ENCODE results near the gene PDCD1LG2.
"Not testable (repeated sequence)": the region's sequence is repeated elsewhere in the genome, so short reads cannot be mapped to it uniquely, and the experiment has no call there.

Gene PDCD1LG2

GRCh38 chr9:5577225-5577624 is 66.9 kb downstream of the PDCD1LG2 start:
- H3K4me1 ChIP-seq (ENCODE audit: control insufficient read depth, low read depth, low read length): no peaks in the 10 kb centered on the region
- H3K9ac ChIP-seq (ENCODE audit: low read length): no peak overlapping the region
- H3K27ac ChIP-seq (ENCODE audit: low read length): no peak overlapping the region
- H3K36me3 ChIP-seq (ENCODE audit: control insufficient read depth, low read depth, low read length): no peaks in the 10 kb centered on the region
- H3K9me3 ChIP-seq (ENCODE audit: control insufficient read depth, low read depth, low read length): no peaks in the 10 kb centered on the region
- H3K4me3 ChIP-seq (ENCODE audit: low read length): no peak overlapping the region
- H3K27me3 ChIP-seq (ENCODE audit: control insufficient read depth, insufficient read depth, low read length): no peaks in the 10 kb centered on the region

DNA sequence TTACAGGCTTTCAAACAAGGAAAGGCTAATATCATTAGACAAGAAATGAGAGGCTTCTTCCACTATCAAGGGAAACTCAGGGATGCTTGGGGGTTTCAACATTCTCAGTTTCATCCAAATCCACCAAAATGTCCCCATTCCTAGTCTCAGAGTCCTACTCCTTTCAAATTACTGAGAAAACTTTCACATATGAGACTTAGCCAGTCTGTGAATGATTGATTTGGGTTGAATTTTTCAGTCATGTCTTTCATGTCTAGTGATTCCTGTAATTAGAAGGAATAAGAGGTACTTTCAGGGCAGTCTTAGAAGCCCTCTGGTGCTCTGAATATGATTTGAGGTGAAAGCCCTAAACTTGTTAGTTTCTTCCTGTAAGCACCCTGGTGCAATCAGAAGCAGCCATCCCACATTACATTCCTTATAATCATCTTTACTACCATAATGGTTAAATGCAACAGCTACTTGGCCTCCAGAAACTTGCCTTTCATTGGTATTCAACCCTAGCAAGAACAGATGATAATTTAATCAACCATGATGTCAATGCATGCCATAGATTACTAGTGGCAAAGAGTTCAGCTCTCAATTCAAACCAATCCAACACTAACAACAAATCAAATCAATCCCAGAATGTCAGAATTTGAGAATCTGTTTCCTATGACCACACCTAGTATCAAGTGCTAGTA is 67.8 kb downstream of the PDCD1LG2 start:
- H3K36me3 ChIP-seq (ENCODE audit: control insufficient read depth, low read depth, low read length): no peaks in the 10 kb centered on the region
- no peak overlapping the region for H3K27ac ChIP-seq (ENCODE audit: low read length)
- H3K4me1 ChIP-seq (ENCODE audit: control insufficient read depth, low read depth, low read length): no peaks in the 10 kb centered on the region
- no peak overlapping the region for H3K9ac ChIP-seq (ENCODE audit: low read length)
- H3K4me3 ChIP-seq (ENCODE audit: low read length): no peak overlapping the region
- no peaks in the 10 kb centered on the region for H3K27me3 ChIP-seq (ENCODE audit: control insufficient read depth, insufficient read depth, low read length)
- no peaks in the 10 kb centered on the region for H3K9me3 ChIP-seq (ENCODE audit: control insufficient read depth, low read depth, low read length)

DNA sequence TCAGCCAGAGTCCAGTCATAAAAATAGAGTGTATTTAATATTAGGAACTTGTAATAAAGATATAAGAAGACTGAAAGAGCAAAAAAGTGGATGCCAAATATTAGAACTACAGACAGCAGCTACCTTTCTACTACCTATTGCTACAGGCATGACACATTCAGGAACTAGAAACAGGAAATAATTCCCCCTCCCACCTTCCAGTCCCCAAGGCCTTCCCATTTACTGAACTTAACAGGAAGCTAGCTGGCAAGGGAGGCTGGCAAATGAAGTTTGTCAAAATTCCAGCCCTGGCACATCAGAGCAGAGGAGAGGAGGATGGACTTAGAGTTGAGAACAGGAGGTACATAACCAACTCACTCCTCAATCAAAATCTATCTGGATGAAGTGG is 68.4 kb downstream of the PDCD1LG2 start:
- Histone ChIP-seq H3K36me3 (ENCODE audit: control insufficient read depth, low read depth, low read length) (no peaks in the 10 kb centered on the region), H3K9ac (ENCODE audit: low read length) (no peak overlapping the region), H3K4me1 (ENCODE audit: control insufficient read depth, low read depth, low read length) (no peaks in the 10 kb centered on the region), H3K4me3 (ENCODE audit: low read length) (no peak overlapping the region), H3K27ac (ENCODE audit: low read length) (no peak overlapping the region), H3K9me3 (ENCODE audit: control insufficient read depth, low read depth, low read length) (no peaks in the 10 kb centered on the region), H3K27me3 (ENCODE audit: control insufficient read depth, insufficient read depth, low read length) (no peaks in the 10 kb centered on the region)

- Histone ChIP-seq H3K4me1 (ENCODE audit: control insufficient read depth, low read depth, low read length) (no peaks in the 10 kb centered on the region), H3K27ac (ENCODE audit: low read length) (no peak overlapping the region), H3K9me3 (ENCODE audit: control insufficient read depth, low read depth, low read length) (no peaks in the 10 kb centered on the region), H3K27me3 (ENCODE audit: control insufficient read depth, insufficient read depth, low read length) (no peaks in the 10 kb centered on the region), H3K4me3 (ENCODE audit: low read length) (no peak overlapping the region), H3K9ac (ENCODE audit: low read length) (no peak overlapping the region), H3K36me3 (ENCODE audit: control insufficient read depth, low read depth, low read length) (no peaks in the 10 kb centered on the region)
These were observed 69.5 kb downstream of the PDCD1LG2 start for GRCh38 chr9:5579881-5580280.

DNA sequence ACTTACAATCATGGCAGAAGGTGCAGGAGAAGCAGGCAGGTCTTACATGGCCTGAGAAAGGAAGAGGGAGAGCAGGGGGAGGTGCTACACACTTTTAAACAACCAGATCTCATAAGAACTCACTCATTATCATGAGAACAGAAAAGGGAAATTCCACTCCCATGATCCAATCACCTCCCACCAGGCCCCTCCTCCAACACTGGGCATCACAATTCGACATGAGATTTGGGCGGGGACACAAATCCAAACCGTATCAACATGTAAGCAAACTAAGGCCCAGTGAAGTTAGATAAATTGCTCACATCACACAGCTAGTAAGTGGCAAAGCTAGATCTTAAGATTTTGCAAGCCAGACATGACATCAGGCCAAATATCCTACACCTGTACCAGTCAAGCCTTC is 70.3 kb downstream of the PDCD1LG2 start:
- no peaks in the 10 kb centered on the region for H3K9me3 ChIP-seq (ENCODE audit: control insufficient read depth, low read depth, low read length)
- H3K27ac ChIP-seq (ENCODE audit: low read length): no peak overlapping the region
- H3K36me3 ChIP-seq (ENCODE audit: control insufficient read depth, low read depth, low read length): no peaks in the 10 kb centered on the region
- H3K9ac ChIP-seq (ENCODE audit: low read length): no peak overlapping the region
- H3K27me3 ChIP-seq (ENCODE audit: control insufficient read depth, insufficient read depth, low read length): no peaks in the 10 kb centered on the region
- no peaks in the 10 kb centered on the region for H3K4me1 ChIP-seq (ENCODE audit: control insufficient read depth, low read depth, low read length)
- no peak overlapping the region for H3K4me3 ChIP-seq (ENCODE audit: low read length)

DNA sequence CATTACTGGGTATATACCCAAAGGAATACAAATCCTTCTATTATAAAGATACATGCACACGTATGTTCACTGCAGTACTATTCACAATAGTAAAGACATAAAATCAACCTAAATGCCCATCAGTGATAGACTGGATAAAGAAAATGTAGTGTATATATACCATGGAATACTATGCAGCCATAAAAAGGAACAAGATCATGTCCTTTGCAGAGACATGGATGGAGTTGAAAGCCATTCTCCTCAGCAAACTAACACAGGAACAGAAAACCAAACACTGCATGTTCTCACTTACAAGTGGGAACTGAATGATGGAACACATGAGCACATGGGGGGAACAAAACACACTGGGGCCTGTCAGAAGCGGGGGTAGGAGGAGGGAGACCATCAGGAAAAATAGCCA is 71.4 kb downstream of the PDCD1LG2 start:
- not testable (repeated sequence) for H3K27me3 ChIP-seq (ENCODE audit: control insufficient read depth, insufficient read depth, low read length); H3K4me3 ChIP-seq (ENCODE audit: low read length); H3K27ac ChIP-seq (ENCODE audit: low read length); H3K36me3 ChIP-seq (ENCODE audit: control insufficient read depth, low read depth, low read length); H3K4me1 ChIP-seq (ENCODE audit: control insufficient read depth, low read depth, low read length); H3K9me3 ChIP-seq (ENCODE audit: control insufficient read depth, low read depth, low read length); H3K9ac ChIP-seq (ENCODE audit: low read length)

DNA sequence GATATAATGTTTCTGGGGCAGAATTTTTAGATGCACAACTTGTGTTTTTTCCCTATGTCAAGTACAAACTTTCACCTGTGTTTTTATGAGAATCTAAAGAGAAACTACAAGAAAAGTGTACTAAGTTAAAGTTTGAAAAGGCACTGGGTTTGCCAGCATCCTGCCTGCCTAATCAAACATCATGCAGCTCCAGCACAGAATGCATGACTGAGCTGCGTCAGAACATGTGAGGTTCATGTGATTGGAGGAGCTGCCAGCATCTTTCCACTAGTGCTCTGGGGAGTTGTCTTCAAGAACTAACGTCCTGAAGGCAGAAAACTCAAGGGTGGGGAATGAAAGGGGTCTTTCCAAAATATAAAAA is 72.5 kb downstream of the PDCD1LG2 start:
- Histone ChIP-seq H3K4me1 (ENCODE audit: control insufficient read depth, low read depth, low read length) (no peaks in the 10 kb centered on the region), H3K4me3 (ENCODE audit: low read length) (no peak overlapping the region), H3K27me3 (ENCODE audit: control insufficient read depth, insufficient read depth, low read length) (no peaks in the 10 kb centered on the region), H3K9ac (ENCODE audit: low read length) (no peak overlapping the region), H3K36me3 (ENCODE audit: control insufficient read depth, low read depth, low read length) (no peaks in the 10 kb centered on the region), H3K27ac (ENCODE audit: low read length) (no peak overlapping the region), H3K9me3 (ENCODE audit: control insufficient read depth, low read depth, low read length) (no peaks in the 10 kb centered on the region)

DNA sequence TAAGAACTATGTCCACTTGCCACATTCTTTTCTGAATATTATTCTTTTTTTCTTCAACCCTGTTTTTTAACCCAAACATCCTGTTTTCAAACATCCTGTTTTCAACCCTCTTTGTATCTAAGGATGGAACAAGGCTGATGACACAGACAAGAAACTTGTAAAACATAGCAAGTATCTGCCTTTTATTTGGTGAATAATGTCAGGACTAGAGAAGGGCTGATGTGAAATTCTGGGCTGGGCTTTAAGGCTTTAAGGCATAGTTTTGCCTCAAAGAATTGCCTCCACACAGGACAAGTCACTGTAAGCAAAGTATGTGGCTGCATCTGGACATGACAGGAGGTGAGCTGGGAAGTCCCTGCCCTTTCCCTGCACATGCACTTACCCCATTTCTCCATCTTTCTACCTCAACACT is 76.1 kb downstream of the PDCD1LG2 start:
- H3K4me1 ChIP-seq (ENCODE audit: control insufficient read depth, low read depth, low read length): peaks cover 5% of the 10 kb centered on the region
- no peaks in the 10 kb centered on the region for H3K9me3 ChIP-seq (ENCODE audit: control insufficient read depth, low read depth, low read length)
- H3K9ac ChIP-seq (ENCODE audit: low read length): no peak overlapping the region
- no peak overlapping the region for H3K4me3 ChIP-seq (ENCODE audit: low read length)
- H3K27me3 ChIP-seq (ENCODE audit: control insufficient read depth, insufficient read depth, low read length): no peaks in the 10 kb centered on the region
- H3K27ac ChIP-seq (ENCODE audit: low read length): no peak overlapping the region
- no peaks in the 10 kb centered on the region for H3K36me3 ChIP-seq (ENCODE audit: control insufficient read depth, low read depth, low read length)

- Histone ChIP-seq H3K9me3 (ENCODE audit: control insufficient read depth, low read depth, low read length) (no peaks in the 10 kb centered on the region), H3K9ac (ENCODE audit: low read length) (no peak overlapping the region), H3K4me1 (ENCODE audit: control insufficient read depth, low read depth, low read length) (peaks cover 5% of the 10 kb centered on the region), H3K27me3 (ENCODE audit: control insufficient read depth, insufficient read depth, low read length) (no peaks in the 10 kb centered on the region), H3K4me3 (ENCODE audit: low read length) (no peak overlapping the region), H3K27ac (ENCODE audit: low read length) (no peak overlapping the region), H3K36me3 (ENCODE audit: control insufficient read depth, low read depth, low read length) (no peaks in the 10 kb centered on the region)
These were observed 76.7 kb downstream of the PDCD1LG2 start for GRCh38 chr9:5587024-5587423.

DNA sequence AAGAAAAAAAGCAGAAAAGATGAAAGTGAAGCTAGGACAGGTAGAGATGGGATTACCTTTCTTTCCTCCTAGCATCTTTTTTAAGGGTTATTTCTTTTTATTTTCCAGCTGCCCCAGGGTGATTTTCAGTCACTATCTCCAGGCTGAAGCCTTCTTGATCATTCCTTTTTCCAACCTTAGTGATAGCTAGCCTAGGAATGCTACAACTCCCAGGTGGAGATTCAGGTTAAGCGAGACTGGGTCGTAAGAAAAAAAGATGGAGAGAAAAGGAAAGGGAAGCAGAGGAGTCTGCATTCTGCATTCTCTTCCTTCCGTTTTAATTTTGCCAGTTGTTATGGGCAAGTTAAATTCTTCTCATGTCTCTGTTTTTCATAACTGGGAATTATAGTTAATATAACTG is 81.9 kb downstream of the PDCD1LG2 start:
- H3K27ac ChIP-seq (ENCODE audit: low read length): no peak overlapping the region
- H3K27me3 ChIP-seq (ENCODE audit: control insufficient read depth, insufficient read depth, low read length): no peaks in the 10 kb centered on the region
- H3K9ac ChIP-seq (ENCODE audit: low read length): no peak overlapping the region
- no peaks in the 10 kb centered on the region for H3K9me3 ChIP-seq (ENCODE audit: control insufficient read depth, low read depth, low read length)
- no peak overlapping the region for H3K4me3 ChIP-seq (ENCODE audit: low read length)
- H3K4me1 ChIP-seq (ENCODE audit: control insufficient read depth, low read depth, low read length): peaks cover 5% of the 10 kb centered on the region
- no peaks in the 10 kb centered on the region for H3K36me3 ChIP-seq (ENCODE audit: control insufficient read depth, low read depth, low read length)

DNA sequence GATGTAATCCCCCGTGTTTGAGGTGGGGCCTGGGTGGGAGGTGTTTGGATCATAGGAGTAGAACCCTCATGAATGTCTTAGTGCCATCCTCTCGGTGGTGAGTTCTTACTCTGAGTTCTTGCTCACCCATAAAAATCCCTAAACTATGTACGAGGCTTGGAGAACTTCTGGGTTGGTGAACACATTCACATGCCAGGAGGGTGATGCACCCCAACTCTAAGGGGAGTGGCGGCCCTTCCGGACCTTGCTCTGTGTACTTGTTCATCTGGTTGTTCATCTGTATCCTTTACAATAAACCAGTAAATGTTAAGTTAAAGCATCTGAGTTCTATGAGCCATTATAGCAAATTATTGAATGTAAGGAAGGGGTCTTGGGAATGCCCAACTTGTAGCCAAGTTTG is 82.6 kb downstream of the PDCD1LG2 start:
- H3K4me3 ChIP-seq (ENCODE audit: low read length): no peak overlapping the region
- H3K4me1 ChIP-seq (ENCODE audit: control insufficient read depth, low read depth, low read length): peaks cover 5% of the 10 kb centered on the region
- no peak overlapping the region for H3K27ac ChIP-seq (ENCODE audit: low read length)
- H3K9ac ChIP-seq (ENCODE audit: low read length): no peak overlapping the region
- H3K36me3 ChIP-seq (ENCODE audit: control insufficient read depth, low read depth, low read length): no peaks in the 10 kb centered on the region
- H3K27me3 ChIP-seq (ENCODE audit: control insufficient read depth, insufficient read depth, low read length): no peaks in the 10 kb centered on the region
- no peaks in the 10 kb centered on the region for H3K9me3 ChIP-seq (ENCODE audit: control insufficient read depth, low read depth, low read length)

DNA sequence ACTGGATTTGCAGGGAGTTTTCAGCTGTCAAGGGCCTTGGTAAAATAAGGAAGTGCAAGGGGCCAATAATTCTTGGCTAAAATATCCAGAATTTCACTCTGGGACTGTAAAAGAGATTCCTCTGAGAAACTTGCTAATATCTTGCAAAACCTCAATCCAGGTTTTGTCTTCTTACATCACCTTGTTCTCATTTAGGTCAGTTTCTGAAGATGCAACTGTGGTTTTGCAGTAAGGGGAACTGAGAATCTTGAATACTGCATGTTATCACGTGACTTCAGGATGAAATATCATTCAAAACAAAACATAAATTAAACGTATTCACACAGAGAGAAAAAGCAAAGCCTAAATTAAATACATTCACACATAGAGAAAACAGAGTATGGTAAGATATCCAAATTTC is 83.6 kb downstream of the PDCD1LG2 start:
- Histone ChIP-seq H3K4me1 (ENCODE audit: control insufficient read depth, low read depth, low read length) (peaks cover 5% of the 10 kb centered on the region), H3K9ac (ENCODE audit: low read length) (no peak overlapping the region), H3K27ac (ENCODE audit: low read length) (no peak overlapping the region), H3K27me3 (ENCODE audit: control insufficient read depth, insufficient read depth, low read length) (no peaks in the 10 kb centered on the region), H3K36me3 (ENCODE audit: control insufficient read depth, low read depth, low read length) (no peaks in the 10 kb centered on the region), H3K9me3 (ENCODE audit: control insufficient read depth, low read depth, low read length) (no peaks in the 10 kb centered on the region), H3K4me3 (ENCODE audit: low read length) (no peak overlapping the region)

All from iPS-18a (cell line).